H1 (cell line): ENCODE data around the gene SH2B3. TPM values are rescaled to one million over a fixed set of nuclear protein-coding genes. Genes with fewer than 3 reads are reported as not detected.

Experiments used
- CTCF ChIA-PET: fragments of 300-600 bp; sonication (Branson Sonifier 250); formaldehyde crosslinking; loops from one replicate; lab custom pipeline; 2021; ENCODE audit not compliant: partially characterized antibody; lab: Charles Lee
- POLR2A ChIA-PET: fragments of 300-600 bp; sonication (Branson Sonifier 250); formaldehyde crosslinking; loops from one replicate; lab custom pipeline; 2021; ENCODE audit warnings: inconsistent platforms; ENCODE audit not compliant: partially characterized antibody; lab: Charles Lee
- DNase-seq, 2 experiments: peaks; one replicate each; pipeline versions ENCODE4 v3.0.0 to v3.0.0-alpha.2; 2010 to 2022; ENCODE audit warnings: low spot score in 2 of 2, low read depth in 1 of 2, mixed read lengths in 1 of 2
- FAIRE-seq: peaks from 2 replicates; lab custom pipeline; 2011; peaks lifted over from hg19 to GRCh38; lab: Jason Lieb, UNC
- H2AFZ ChIP-seq: 2 replicates; pipeline ENCODE4 v1.8.1; 2012; ENCODE audit warnings: low read length, inconsistent platforms
- H2AK5ac ChIP-seq: 2 replicates; pipeline ENCODE4 v1.6.1; 2013; ENCODE audit warnings: low read depth, low read length
- H2BK120ac ChIP-seq: replicated peaks from 2 replicates; pipeline ENCODE3; 2013; ENCODE audit warnings: low read depth, low read length, inconsistent platforms
- H2BK12ac ChIP-seq: 2 replicates; pipeline ENCODE4 v1.6.1; 2013; ENCODE audit warnings: low read depth, low read length
- H2BK15ac ChIP-seq: 2 replicates; pipeline ENCODE4 v1.6.1; 2013; ENCODE audit warnings: low read length
- H2BK20ac ChIP-seq: 2 replicates; pipeline ENCODE4 v1.6.1; 2013; ENCODE audit warnings: low read length
- H2BK5ac ChIP-seq: 2 replicates; pipeline ENCODE4 v1.6.1; 2013; ENCODE audit warnings: low read depth, low read length
- H3K14ac ChIP-seq: 2 replicates; pipeline ENCODE4 v1.6.1; 2013; ENCODE audit warnings: inconsistent platforms; ENCODE audit not compliant: insufficient read length
- H3K18ac ChIP-seq: 2 replicates; pipeline ENCODE4 v1.6.1; 2013; ENCODE audit warnings: low read length; ENCODE audit errors: extremely low read depth
- H3K23ac ChIP-seq: 2 replicates; pipeline ENCODE4 v1.6.1; 2013; ENCODE audit warnings: inconsistent platforms; ENCODE audit not compliant: insufficient read length
- H3K23me2 ChIP-seq: 2 replicates; pipeline ENCODE4 v1.6.1; 2013; ENCODE audit warnings: low read depth, low read length
- H3K27ac ChIP-seq: 2 replicates; pipeline ENCODE4 v1.6.1; 2011; ENCODE audit warnings: low read depth, low read length, inconsistent platforms
- H3K27me3 ChIP-seq, 4 experiments: replicated peaks in 1 of 4; 1 replicate in 1 of 4; 2 replicates in 3 of 4; pipeline versions ENCODE4 v1.6.1 to v1.8.1; 2011 to 2013; ENCODE audit warnings: low read length in 3 of 4, mild to moderate bottlenecking in 3 of 4, inconsistent platforms in 2 of 4, mixed read lengths in 2 of 4, moderate library complexity in 1 of 4; ENCODE audit not compliant: control insufficient read depth in 3 of 4, insufficient read depth in 3 of 4; ENCODE audit errors: extremely low read depth in 1 of 4
- H3K36me3 ChIP-seq, 4 experiments: 2 replicates each; pipeline versions ENCODE4 v1.6.1 to v1.8.1; 2011 to 2013; ENCODE audit warnings: mild to moderate bottlenecking in 4 of 4, low read length in 3 of 4, moderate library complexity in 2 of 4, control low read depth in 1 of 4, inconsistent platforms in 1 of 4; ENCODE audit not compliant: insufficient read depth in 4 of 4, control insufficient read depth in 2 of 4
- H3K4ac ChIP-seq: replicated peaks from 2 replicates; pipeline ENCODE3; 2013; ENCODE audit warnings: low read length, low read depth, mixed read lengths, inconsistent platforms; ENCODE audit not compliant: insufficient read length
- H3K4me1 ChIP-seq, 4 experiments: replicated peaks in 1 of 4; 1 replicate in 1 of 4; 2 replicates in 3 of 4; pipeline versions ENCODE4 v1.6.1 to v1.8.1; 2011 to 2013; ENCODE audit warnings: low read length in 3 of 4, inconsistent platforms in 2 of 4, mixed read lengths in 1 of 4; ENCODE audit not compliant: insufficient read depth in 4 of 4, control insufficient read depth in 3 of 4
- H3K4me2 ChIP-seq, 2 experiments: 2 replicates each; pipeline versions ENCODE4 v1.6.1 to v1.8.1; 2011 to 2013; ENCODE audit warnings: low read depth in 2 of 2, low read length in 2 of 2, control low read depth in 1 of 2, inconsistent platforms in 1 of 2, mild to moderate bottlenecking in 1 of 2; ENCODE audit not compliant: insufficient read depth in 1 of 2
- H3K4me3 ChIP-seq, 4 experiments: fragments of 200-600, 300-600 bp in 1 of 4; sonication (generic), shearing (Covaris generic), sonication (Bioruptor Twin) in 1 of 4; 2 replicates each; pipeline versions ENCODE4 v1.5.1 to v1.8.1; 2011 to 2016; ENCODE audit warnings: low read length in 4 of 4, low read depth in 3 of 4, control low read depth in 2 of 4, inconsistent platforms in 2 of 4, mild to moderate bottlenecking in 2 of 4, mixed read lengths in 1 of 4, moderate library complexity in 1 of 4; ENCODE audit not compliant: insufficient read depth in 2 of 4; ENCODE audit errors: extremely low read depth in 1 of 4
- H3K56ac ChIP-seq: replicated peaks from 2 replicates; pipeline ENCODE3; 2013; ENCODE audit warnings: low read depth, mild to moderate bottlenecking, mixed read lengths, low read length, inconsistent platforms; ENCODE audit not compliant: insufficient read length
- H3K79me1 ChIP-seq: 2 replicates; pipeline ENCODE4 v1.6.1; 2013; ENCODE audit warnings: low read depth, low read length, control low read depth
- H3K79me2 ChIP-seq, 2 experiments: 2 replicates each; pipeline versions ENCODE4 v1.6.1 to v1.8.1; 2012 to 2013; ENCODE audit warnings: low read length in 2 of 2, mild to moderate bottlenecking in 2 of 2, inconsistent platforms in 1 of 2; ENCODE audit not compliant: insufficient read depth in 2 of 2, control insufficient read depth in 1 of 2
- H3K9ac ChIP-seq, 4 experiments: replicated peaks in 1 of 4; 1 replicate in 1 of 4; 2 replicates in 3 of 4; pipeline versions ENCODE4 v1.6.1 to v1.8.1; 2011 to 2013; ENCODE audit warnings: low read depth in 3 of 4, low read length in 3 of 4, control low read depth in 2 of 4, mild to moderate bottlenecking in 2 of 4, moderate library complexity in 2 of 4, inconsistent platforms in 1 of 4; ENCODE audit errors: extremely low read depth in 1 of 4
- H3K9me3 ChIP-seq, 2 experiments: 2 replicates each; pipeline versions ENCODE4 v1.6.1 to v1.8.1; 2012 to 2013; ENCODE audit warnings: mild to moderate bottlenecking in 2 of 2, moderate library complexity in 2 of 2, control low read depth in 1 of 2, inconsistent platforms in 1 of 2, low read depth in 1 of 2, low read length in 1 of 2, mixed read lengths in 1 of 2; ENCODE audit not compliant: insufficient read depth in 2 of 2
- H4K20me1 ChIP-seq, 2 experiments: replicated peaks in 1 of 2; 2 replicates each; pipeline versions ENCODE3 to v1.8.1; 2011 to 2013; ENCODE audit warnings: inconsistent platforms in 2 of 2, low read length in 2 of 2, mild to moderate bottlenecking in 1 of 2; ENCODE audit not compliant: insufficient read depth in 2 of 2, control insufficient read depth in 1 of 2
- H4K5ac ChIP-seq: 2 replicates; pipeline ENCODE4 v1.6.1; 2013; ENCODE audit warnings: low read length, low read depth, mixed read lengths, inconsistent platforms; ENCODE audit not compliant: insufficient read length
- H4K8ac ChIP-seq: 2 replicates; pipeline ENCODE4 v1.8.0; 2013; ENCODE audit warnings: mild to moderate bottlenecking, moderate library complexity, low read length, inconsistent platforms; ENCODE audit not compliant: insufficient read depth; ENCODE audit errors: extremely low read depth
- H4K91ac ChIP-seq: replicated peaks from 2 replicates; pipeline ENCODE3; 2013; ENCODE audit warnings: low read length, mixed read lengths, inconsistent platforms; ENCODE audit not compliant: insufficient read length
- ATF3 ChIP-seq: IDR thresholded peaks from 2 replicates; pipeline ENCODE4 v1.6.1; 2011; ENCODE audit warnings: low read depth, mild to moderate bottlenecking, low read length; ENCODE audit not compliant: insufficient read depth
- CREB1 ChIP-seq: IDR thresholded peaks from 2 replicates; pipeline ENCODE4 v1.6.1; 2012; ENCODE audit warnings: inconsistent platforms
- EZH2 ChIP-seq: fragments of 200-600 bp; sonication (generic); IDR thresholded peaks from 2 replicates; pipeline ENCODE4 v1.7.1; 2012; ENCODE audit warnings: low read depth, mild to moderate bottlenecking, moderate library complexity, low read length, inconsistent platforms; ENCODE audit not compliant: severe bottlenecking
- JUN ChIP-seq: IDR thresholded peaks from 2 replicates; pipeline ENCODE4 v1.6.1; 2011; ENCODE audit warnings: low read depth, mild to moderate bottlenecking, improper control_type of control experiment, low read length
- JUND ChIP-seq: IDR thresholded peaks from 2 replicates; pipeline ENCODE4 v1.6.1; 2011; ENCODE audit warnings: mild to moderate bottlenecking, improper control_type of control experiment, low read length
- MAFK ChIP-seq: IDR thresholded peaks from 2 replicates; pipeline ENCODE4 v1.6.1; 2012; ENCODE audit warnings: low read depth, mild to moderate bottlenecking, improper control_type of control experiment, low read length
- TAF7 ChIP-seq: optimal IDR thresholded peaks from 2 replicates; pipeline ENCODE3; 2011; ENCODE audit warnings: low read depth, mild to moderate bottlenecking, inconsistent platforms, low read length, moderate library complexity, borderline replicate concordance
- USF2 ChIP-seq: IDR thresholded peaks from 2 replicates; pipeline ENCODE4 v1.6.1; 2011; ENCODE audit warnings: low read length, improper control_type of control experiment
- YY1 ChIP-seq: IDR thresholded peaks from 2 replicates; pipeline ENCODE4 v1.6.1; 2011; ENCODE audit warnings: low read depth, mild to moderate bottlenecking, low read length
- WGBS, 2 experiments: shearing (Covaris generic) in 1 of 2; methylation state at CpG; one replicate each; pipeline versions ENCODE4 v1.1.6 to v1.1.7; 2013 to 2015; ENCODE audit warnings: low lambda C conversion rate in 2 of 2, mixed read lengths in 2 of 2, inconsistent platforms in 1 of 2, low coverage in 1 of 2, missing lambda C conversion rate in 1 of 2; ENCODE audit not compliant: insufficient replicate concordance in 2 of 2, insufficient coverage in 1 of 2, insufficient read length in 1 of 2; ENCODE audit errors: extremely low coverage in 1 of 2, missing lambda C conversion rate in 1 of 2; 5-methylcytosine and 5-hydroxymethylcytosine counted together
- polyA plus RNA-seq, 7 experiments: library from polyadenylated mRNA; depleted of rRNA in 3 of 7; stranded (reverse) in 5 of 7; unstranded in 2 of 7; fragments of >200 nt in 5 of 7; fragments of 200-250 nt in 2 of 7; gene quantifications; 1 replicate in 5 of 7; 2 replicates in 1 of 7; 4 replicates in 1 of 7; pipeline versions ENCODE4 v1.2.1 to v1.2.3, GENCODE V29; 2011 to 2013; ENCODE audit warnings: missing spikeins in 2 of 7, mixed read lengths in 2 of 7
- total RNA-seq: library from RNA; stranded (reverse); fragmentation: NEBNext Ultra II Directional; extraction: Animal tissue kit (Norgen Biotek cat#: 25700); gene quantifications from 2 replicates; pipeline ENCODE4 v1.2.1, GENCODE V29; 2021

The SH2B3 gene
- total and polyA plus RNA-seq, 2 of the 8 experiments (the other 6 are each of a cell fraction or from before 2014, with no cell fraction given), result 20.8 to 34.1 TPM

- Histone ChIP-seq H2BK15ac (no peak overlapping the region), H3K9ac (no peak overlapping the region), H3K27ac (no peak overlapping the region), H3K4me2 (no peak overlapping the region), H3K79me1 (no peaks in the 10 kb centered on the region; the same call in 1 of the 2 replicates), H3K27me3 (no peaks in the 10 kb centered on the region), H3K4ac (no peak overlapping the region), H4K20me1 (peaks cover 0 to 9% of the 10 kb centered on the region in 2 experiments), H2BK12ac (no peak overlapping the region), H2BK120ac (no peak overlapping the region), H2BK5ac (peak overlapping the region; percentile 6; the same call in 1 of the 2 replicates), H3K4me1 (no peaks in the 10 kb centered on the region), H4K91ac (no peak overlapping the region), H3K9me3 (no peaks in the 10 kb centered on the region), H4K8ac (no peak overlapping the region), H3K14ac (no peak overlapping the region), H3K23ac (no peak overlapping the region), H3K79me2 (no peaks in the 10 kb centered on the region), H4K5ac (no peak overlapping the region), H3K4me3 (no peak overlapping the region), H3K23me2 (no peaks in the 10 kb centered on the region), H3K18ac (no peak overlapping the region), H2BK20ac (no peak overlapping the region), H2AK5ac (no peak overlapping the region), H3K56ac (no peak overlapping the region), H3K36me3 (peaks cover 16 to 61% (median 49%) of the 10 kb centered on the region in 4 experiments), H2AFZ (no peak overlapping the region)
- DNase-seq (peak in 1 of 2 experiments; percentile 47), FAIRE-seq (no peak)
- ChIA-PET POLR2A (interaction anchor here (7.1 kb wide), 1 partner anchor 49 kb away, joined by 64 read pairs; the partner anchor contains the start of gene SH2B3), CTCF (interaction anchor here (7.0 to 31.7 kb wide), 3 partner anchors 13 to 50 kb away, joined by 80 to 838 read pairs (median 189); partner anchors contain the start of gene SH2B3)
- 95% methylated on average over 25 of the region's 25 CpGs; no CpG with 5 or more reads in 1 of the 2 experiments for WGBS, 2 experiments
- TF ChIP-seq TAF7 (no peak), YY1 (no peak), MAFK (no peak), CREB1 (no peak), ATF3 (no peak), USF2 (no peak), EZH2 (no peak), JUND (no peak), JUN (no peak)
Observed at GRCh38 chr12:111453071-111453989, 47.6 kb downstream of the SH2B3 start.
